ENCODE measurements around the gene DAZ4.
"Not testable (repeated sequence)": the region's sequence is repeated elsewhere in the genome, so short reads cannot be mapped to it uniquely, and the experiment has no call there.

Gene DAZ4, protein sequence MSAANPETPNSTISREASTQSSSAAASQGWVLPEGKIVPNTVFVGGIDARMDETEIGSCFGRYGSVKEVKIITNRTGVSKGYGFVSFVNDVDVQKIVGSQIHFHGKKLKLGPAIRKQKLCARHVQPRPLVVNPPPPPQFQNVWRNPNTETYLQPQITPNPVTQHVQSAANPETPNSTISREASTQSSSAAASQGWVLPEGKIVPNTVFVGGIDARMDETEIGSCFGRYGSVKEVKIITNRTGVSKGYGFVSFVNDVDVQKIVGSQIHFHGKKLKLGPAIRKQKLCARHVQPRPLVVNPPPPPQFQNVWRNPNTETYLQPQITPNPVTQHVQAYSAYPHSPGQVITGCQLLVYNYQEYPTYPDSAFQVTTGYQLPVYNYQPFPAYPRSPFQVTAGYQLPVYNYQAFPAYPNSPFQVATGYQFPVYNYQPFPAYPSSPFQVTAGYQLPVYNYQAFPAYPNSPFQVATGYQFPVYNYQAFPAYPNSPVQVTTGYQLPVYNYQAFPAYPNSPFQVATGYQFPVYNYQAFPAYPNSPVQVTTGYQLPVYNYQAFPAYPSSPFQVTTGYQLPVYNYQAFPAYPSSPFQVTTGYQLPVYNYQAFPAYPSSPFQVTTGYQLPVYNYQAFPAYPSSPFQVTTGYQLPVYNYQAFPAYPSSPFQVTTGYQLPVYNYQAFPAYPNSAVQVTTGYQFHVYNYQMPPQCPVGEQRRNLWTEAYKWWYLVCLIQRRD

DNA sequence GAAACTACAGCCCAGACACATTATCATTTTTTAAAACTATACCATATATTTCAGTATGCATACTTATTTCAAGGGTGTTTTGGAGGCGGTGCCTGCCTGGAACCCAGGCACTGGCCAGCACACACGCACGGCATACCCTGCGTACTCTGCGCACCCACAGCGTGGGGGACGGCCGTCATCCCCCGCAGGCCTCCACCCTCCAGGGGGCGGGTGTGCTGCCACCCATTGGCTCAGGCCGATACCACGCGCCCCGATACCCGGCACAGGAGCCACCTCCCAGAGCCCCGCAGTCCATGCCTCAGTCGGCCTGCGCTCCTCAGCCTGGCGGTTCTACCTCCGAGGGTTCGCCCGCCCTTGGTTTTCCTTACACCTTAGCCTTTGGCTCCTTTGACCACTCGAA is at the start of gene DAZ4:
Gene DAZ4, plus strand, starts transcription at position 301 of the 400 bp plus-strand sequence. CDS start 208 bp downstream, outside the sequence.
- DNase-seq (ENCODE audit: low spot score): not testable (repeated sequence)

- not testable (repeated sequence) for DNase-seq (ENCODE audit: low spot score)
Measured at GRCh38 chrY:24813293-24813692, 20.4 kb upstream of the DAZ4 start, which contains the start of gene DAZ3. Gene DAZ3 (minus strand): TSS chrY:24813393. CDS start chrY:24813185, 208 bp downstream.

GRCh38 chrY:24821836-24822235 is 11.9 kb upstream of the DAZ4 start:
- DNase-seq (ENCODE audit: low spot score): not testable (repeated sequence)

DNA sequence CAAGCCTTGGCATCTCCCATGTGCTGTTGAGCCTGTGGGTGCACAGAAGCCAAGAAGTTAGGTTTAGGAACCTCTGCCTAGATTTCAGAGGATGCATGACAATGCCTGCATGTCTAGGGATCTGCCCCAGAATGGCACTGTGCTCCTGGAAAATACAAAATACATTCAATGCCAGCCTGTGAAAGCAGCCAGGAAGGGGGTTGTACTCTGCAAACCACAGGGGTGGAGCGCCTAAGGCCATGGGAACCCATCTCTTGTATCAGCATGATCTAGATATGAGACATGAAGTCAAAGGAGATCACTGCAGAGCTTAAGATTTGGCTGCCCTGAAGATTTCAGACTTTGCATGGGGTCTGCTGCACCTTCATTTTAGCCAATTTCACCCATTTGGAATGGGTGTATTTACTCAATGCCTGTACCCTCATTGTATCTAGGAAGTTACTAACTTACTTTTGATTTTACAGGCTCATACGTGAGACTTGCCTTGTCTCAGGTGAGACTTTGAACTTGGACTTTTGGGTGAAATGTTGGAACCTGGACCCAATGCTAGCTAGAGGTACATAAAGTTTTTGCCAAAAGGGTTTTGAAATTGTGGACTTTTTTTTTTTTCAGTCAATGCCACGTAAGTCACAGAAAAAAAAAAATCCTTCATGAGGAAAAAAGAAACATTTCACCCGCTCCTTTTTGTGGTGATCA is 9.4 kb upstream of the DAZ4 start:
- DNase-seq (ENCODE audit: low spot score): not testable (repeated sequence)

DNA sequence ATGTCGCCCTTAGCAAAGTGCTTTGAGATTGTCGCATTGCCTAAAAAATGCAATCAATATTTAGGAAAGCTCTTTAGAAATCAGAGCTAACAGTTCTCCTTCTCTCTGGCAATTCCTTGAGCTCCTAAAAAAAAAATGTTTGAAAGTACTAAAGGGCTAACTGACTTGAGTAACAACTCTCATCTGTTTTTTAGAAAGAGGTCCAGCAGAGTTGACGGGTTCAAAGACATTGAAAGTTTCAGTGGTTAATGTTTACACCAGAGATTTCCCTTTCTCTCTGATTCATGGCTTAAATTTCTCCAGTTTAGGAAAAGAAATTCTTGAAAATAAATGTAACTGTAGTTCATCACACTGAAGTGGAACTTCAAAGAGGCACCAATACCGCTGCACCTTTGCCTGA is 8.7 kb upstream of the DAZ4 start:
- DNase-seq (ENCODE audit: low spot score): not testable (repeated sequence)

All from hematopoietic multipotent progenitor cell treated with erythropoietin and hydrocortisone succinate and interleukin-3 and kit ligand, for 17 days (in vitro differentiated cells).